Activated naive CD8-positive, alpha-beta T cell (primary cell): ENCODE measurements around the gene ADCYAP1.
A peak's percentile ranks its signal among the peaks of the same experiment; 100 is the strongest.
"Not testable (repeated sequence)": the region's sequence is repeated elsewhere in the genome, so short reads cannot be mapped to it uniquely, and the experiment has no call there.

Experiments
- H3K27ac Mint-ChIP-seq: one replicate; pipeline ENCODE4 v1.8.0; 2021; ENCODE audit warnings: mixed read lengths
- H3K27me3 Mint-ChIP-seq: one replicate; pipeline ENCODE4 v1.8.0; 2021; ENCODE audit warnings: mixed read lengths
- H3K36me3 Mint-ChIP-seq: one replicate; pipeline ENCODE4 v1.8.0; 2021; ENCODE audit warnings: mixed read lengths
- H3K4me1 Mint-ChIP-seq: one replicate; pipeline ENCODE4 v1.8.0; 2021; ENCODE audit warnings: low read depth, mixed read lengths
- H3K4me3 Mint-ChIP-seq: one replicate; pipeline ENCODE4 v1.8.0; 2021; ENCODE audit warnings: mild to moderate bottlenecking, mixed read lengths
- H3K9me3 Mint-ChIP-seq: one replicate; pipeline ENCODE4 v1.8.0; 2021; ENCODE audit warnings: low read depth, mixed read lengths

Gene ADCYAP1

GRCh38 chr18:904218-905090, at the start of gene ADCYAP1:
Gene ADCYAP1, plus strand, starts transcription at chr18:904871. Its CDS starts 516 bp downstream, at chr18:905387.
- Mint-ChIP-seq H3K4me1 (peaks cover 25% of the 10 kb centered on the region), H3K9me3 (peaks cover 3% of the 10 kb centered on the region), H3K4me3 (no peak within 1 kb of the TSS), H3K27ac (no peak within 1 kb of the TSS), H3K36me3 (no peaks in the 10 kb centered on the region), H3K27me3 (peaks cover 48% of the 10 kb centered on the region)

DNA sequence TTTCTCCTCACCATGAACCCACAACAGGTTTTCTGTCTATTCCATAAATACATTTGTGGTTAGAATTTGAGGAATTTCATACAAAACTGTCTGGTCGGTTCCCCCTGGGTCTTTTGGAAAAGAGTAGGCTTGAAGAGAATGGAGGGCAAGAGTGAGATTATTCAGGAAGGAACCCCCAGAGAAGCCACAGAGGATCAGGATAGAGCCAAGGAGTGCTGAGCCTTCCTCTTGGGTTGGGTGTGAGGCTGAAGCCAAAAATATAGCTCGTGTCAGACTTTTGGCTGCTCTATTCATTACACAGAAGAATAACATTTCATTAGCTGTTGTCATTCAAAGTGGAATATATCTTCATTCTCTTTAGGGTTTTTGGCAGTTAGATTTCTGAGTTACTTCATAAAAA, 46.7 kb upstream of the ADCYAP1 start:
- Mint-ChIP-seq H3K36me3 (no peaks in the 10 kb centered on the region), H3K27ac (no peak overlapping the region), H3K4me3 (no peak overlapping the region), H3K27me3 (peaks cover 1% of the 10 kb centered on the region), H3K4me1 (no peaks in the 10 kb centered on the region), H3K9me3 (no peaks in the 10 kb centered on the region)

DNA sequence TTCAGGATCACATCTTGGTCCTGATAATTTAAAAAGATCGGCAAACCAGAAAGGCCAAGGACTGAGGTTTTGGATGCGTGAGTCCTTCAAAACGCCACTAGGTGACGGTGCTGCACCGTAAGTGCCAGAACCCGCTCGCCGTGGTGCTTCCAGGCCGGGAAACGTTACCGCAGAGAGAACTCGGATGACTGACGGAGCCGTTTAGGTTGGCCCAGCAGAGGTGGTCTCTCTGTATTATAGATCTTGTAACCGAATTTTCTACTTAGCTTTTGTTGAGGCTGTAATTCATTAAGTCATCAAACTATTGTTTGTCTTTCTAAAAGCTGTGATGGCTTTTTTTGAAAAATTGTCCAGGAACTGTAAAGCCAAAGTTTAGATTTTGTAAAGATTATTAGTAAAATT, 39.8 kb upstream of the ADCYAP1 start:
- no peaks in the 10 kb centered on the region for H3K9me3 Mint-ChIP-seq
- peaks cover 5% of the 10 kb centered on the region for H3K4me1 Mint-ChIP-seq
- H3K4me3 Mint-ChIP-seq = no peak overlapping the region

DNA sequence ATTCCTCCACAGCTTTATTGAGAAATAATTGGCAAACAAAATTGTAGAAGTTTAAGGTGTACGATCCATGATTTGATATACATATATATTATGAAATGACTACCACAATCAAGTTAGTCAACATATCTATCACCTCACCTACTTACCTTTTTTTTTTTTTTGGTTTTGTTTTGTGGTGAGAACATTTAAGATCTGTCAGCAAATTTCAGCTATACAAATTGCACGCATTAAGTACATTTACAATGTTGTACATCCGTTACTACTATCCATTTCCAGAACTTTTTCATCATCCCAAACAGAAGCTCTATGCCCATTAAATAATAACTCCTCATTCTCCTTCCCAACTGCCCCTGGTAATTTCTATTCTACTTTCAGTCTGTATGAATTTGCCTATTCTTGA, 37.4 kb upstream of the ADCYAP1 start:
- peaks cover 16% of the 10 kb centered on the region for H3K27me3 Mint-ChIP-seq
- peaks cover 4% of the 10 kb centered on the region for H3K36me3 Mint-ChIP-seq
- H3K4me1 Mint-ChIP-seq = peaks cover 5% of the 10 kb centered on the region
- H3K9me3 Mint-ChIP-seq = no peaks in the 10 kb centered on the region
- no peak overlapping the region for H3K4me3 Mint-ChIP-seq
- no peak overlapping the region for H3K27ac Mint-ChIP-seq

More for the DNA sequence above, 39.8 kb upstream of the ADCYAP1 start:
- Mint-ChIP-seq H3K36me3 (no peaks in the 10 kb centered on the region), H3K27me3 (peaks cover 16% of the 10 kb centered on the region), H3K27ac (no peak overlapping the region)

DNA sequence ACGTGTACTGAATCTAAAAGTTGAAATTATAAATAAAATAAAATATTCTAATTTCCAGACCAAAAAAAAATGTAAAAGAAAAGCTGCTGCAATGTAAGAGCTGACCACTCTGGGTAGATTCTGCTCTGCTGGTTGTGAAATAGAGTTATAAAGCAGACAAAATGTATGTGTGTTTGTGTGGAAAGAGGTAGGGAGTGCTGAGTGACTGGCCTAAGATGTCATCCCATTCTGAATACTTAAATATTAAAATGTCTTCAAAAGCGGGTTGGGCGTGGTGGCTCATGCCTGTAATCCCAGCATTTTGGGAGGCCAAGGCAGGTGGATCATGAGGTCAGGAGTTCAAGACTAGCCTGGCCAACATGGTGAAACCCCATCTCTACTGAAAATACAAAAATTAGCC, 31.2 kb upstream of the ADCYAP1 start:
- H3K27me3 Mint-ChIP-seq, H3K9me3 Mint-ChIP-seq, H3K36me3 Mint-ChIP-seq, H3K27ac Mint-ChIP-seq: not testable (repeated sequence)
- Mint-ChIP-seq H3K4me3 (peak overlapping the region; percentile 59), H3K4me1 (peaks cover 17% of the 10 kb centered on the region)

DNA sequence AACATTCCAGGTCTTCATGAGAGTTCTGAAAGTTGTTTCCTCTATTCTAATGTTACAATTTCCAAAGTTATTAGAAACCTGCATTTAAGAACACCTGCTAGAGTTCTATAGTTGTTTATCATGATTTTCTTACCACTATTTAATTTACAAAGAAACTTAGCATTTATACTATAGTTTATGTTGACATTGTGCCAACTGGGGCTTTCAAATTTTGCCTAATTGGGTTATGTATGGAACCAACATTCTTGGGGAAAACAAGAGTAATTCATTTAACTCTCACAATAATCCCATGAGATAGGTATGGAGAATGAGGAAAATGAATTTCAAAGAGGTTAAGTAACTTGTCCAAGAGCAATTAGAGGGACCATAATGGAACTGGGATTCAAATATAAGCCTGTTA, 28.8 kb upstream of the ADCYAP1 start:
- H3K4me1 Mint-ChIP-seq = peaks cover 17% of the 10 kb centered on the region
- H3K4me3 Mint-ChIP-seq = no peak overlapping the region
- peaks cover 1% of the 10 kb centered on the region for H3K27me3 Mint-ChIP-seq
- peaks cover 4% of the 10 kb centered on the region for H3K9me3 Mint-ChIP-seq
- no peak overlapping the region for H3K27ac Mint-ChIP-seq
- H3K36me3 Mint-ChIP-seq = peaks cover 4% of the 10 kb centered on the region

DNA sequence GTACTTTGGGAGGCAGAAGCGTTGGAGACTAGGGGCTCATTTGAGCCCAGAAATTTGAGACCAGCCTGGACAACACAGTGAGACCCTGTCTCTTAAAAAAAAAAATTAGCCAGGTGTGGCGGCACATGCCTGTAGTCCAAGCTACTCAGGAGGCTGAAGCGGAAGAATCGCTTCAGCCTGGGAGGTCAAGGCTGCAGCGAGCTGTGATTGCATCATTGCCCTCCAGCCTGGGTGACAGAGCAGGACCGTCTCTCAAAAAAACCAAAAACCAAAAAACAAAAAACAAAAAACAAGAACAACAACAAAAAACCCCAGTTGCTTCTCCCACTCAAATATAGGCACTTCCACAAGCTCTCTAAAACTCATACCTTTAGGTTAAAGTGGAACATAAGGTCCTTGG, 27.4 kb upstream of the ADCYAP1 start:
- H3K36me3 Mint-ChIP-seq = no peaks in the 10 kb centered on the region
- H3K4me1 Mint-ChIP-seq = peaks cover 17% of the 10 kb centered on the region
- peaks cover 3% of the 10 kb centered on the region for H3K27me3 Mint-ChIP-seq
- H3K9me3 Mint-ChIP-seq = peaks cover 4% of the 10 kb centered on the region
- H3K27ac Mint-ChIP-seq = no peak overlapping the region
- no peak overlapping the region for H3K4me3 Mint-ChIP-seq

DNA sequence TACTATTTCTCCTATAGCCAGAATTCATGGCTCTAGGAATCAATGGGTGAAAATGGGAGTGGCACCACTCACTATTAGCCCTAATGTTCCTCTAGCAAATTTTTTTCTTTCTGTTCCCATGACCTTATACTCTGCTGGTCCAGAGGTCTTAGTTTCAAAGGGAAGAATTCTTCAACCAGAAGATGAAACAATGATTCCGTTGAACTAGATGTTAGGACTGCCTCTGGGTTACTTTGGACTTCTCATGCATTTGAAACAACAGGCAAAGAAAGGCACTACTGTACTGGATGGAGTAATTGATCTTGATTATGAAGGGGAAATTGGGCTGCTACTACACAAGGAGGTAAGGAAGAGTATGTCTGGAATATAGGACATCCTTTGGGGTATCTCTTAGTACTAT, 18.6 kb upstream of the ADCYAP1 start:
- H3K27me3 Mint-ChIP-seq = peaks cover 8% of the 10 kb centered on the region
- peaks cover 7% of the 10 kb centered on the region for H3K9me3 Mint-ChIP-seq
- no peaks in the 10 kb centered on the region for H3K36me3 Mint-ChIP-seq
- H3K27ac Mint-ChIP-seq = no peak overlapping the region
- H3K4me1 Mint-ChIP-seq = no peaks in the 10 kb centered on the region
- H3K4me3 Mint-ChIP-seq = no peak overlapping the region

- no peaks in the 10 kb centered on the region for H3K4me1 Mint-ChIP-seq
- no peaks in the 10 kb centered on the region for H3K36me3 Mint-ChIP-seq
- no peak overlapping the region for H3K27ac Mint-ChIP-seq
- H3K27me3 Mint-ChIP-seq = peaks cover 10% of the 10 kb centered on the region
- H3K4me3 Mint-ChIP-seq = no peak overlapping the region
- H3K9me3 Mint-ChIP-seq = peaks cover 7% of the 10 kb centered on the region
Observed at GRCh38 chr18:887716-888115, 17.0 kb upstream of the ADCYAP1 start.

DNA sequence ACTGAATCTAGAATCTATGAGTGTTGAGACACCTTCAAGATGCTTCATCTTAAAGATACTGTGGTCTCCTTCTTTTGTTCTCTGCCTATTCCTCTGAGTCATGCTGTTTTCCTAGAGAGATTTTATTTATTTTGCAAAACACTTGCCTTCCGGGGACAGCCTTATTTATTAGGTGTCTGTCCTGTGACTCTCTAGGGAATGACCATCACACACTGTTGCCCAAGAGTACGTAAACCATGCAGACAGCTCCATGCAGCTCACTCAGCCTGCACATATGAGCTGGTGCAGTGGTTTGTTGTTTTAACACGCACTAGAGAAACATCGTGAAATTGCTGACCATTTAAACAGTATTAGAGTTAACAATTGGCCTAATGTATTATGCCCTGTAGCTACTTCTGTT, 12.4 kb upstream of the ADCYAP1 start:
- peaks cover 17% of the 10 kb centered on the region for H3K27me3 Mint-ChIP-seq
- H3K27ac Mint-ChIP-seq = no peak overlapping the region
- H3K4me3 Mint-ChIP-seq = no peak overlapping the region
- peaks cover 7% of the 10 kb centered on the region for H3K9me3 Mint-ChIP-seq
- H3K4me1 Mint-ChIP-seq = no peaks in the 10 kb centered on the region
- H3K36me3 Mint-ChIP-seq = no peaks in the 10 kb centered on the region

- H3K4me1 Mint-ChIP-seq = no peaks in the 10 kb centered on the region
- no peak overlapping the region for H3K27ac Mint-ChIP-seq
- H3K9me3 Mint-ChIP-seq = no peaks in the 10 kb centered on the region
- H3K27me3 Mint-ChIP-seq = peaks cover 27% of the 10 kb centered on the region
- H3K4me3 Mint-ChIP-seq = no peak overlapping the region
- no peaks in the 10 kb centered on the region for H3K36me3 Mint-ChIP-seq
Observed at GRCh38 chr18:896315-896714, 8.4 kb upstream of the ADCYAP1 start.

- no peak overlapping the region for H3K4me3 Mint-ChIP-seq
- peaks cover 47% of the 10 kb centered on the region for H3K27me3 Mint-ChIP-seq
- peaks cover 15% of the 10 kb centered on the region for H3K4me1 Mint-ChIP-seq
- no peak overlapping the region for H3K27ac Mint-ChIP-seq
- H3K9me3 Mint-ChIP-seq = peaks cover 3% of the 10 kb centered on the region
- no peaks in the 10 kb centered on the region for H3K36me3 Mint-ChIP-seq
Observed at GRCh38 chr18:901761-902160, 2.9 kb upstream of the ADCYAP1 start.

DNA sequence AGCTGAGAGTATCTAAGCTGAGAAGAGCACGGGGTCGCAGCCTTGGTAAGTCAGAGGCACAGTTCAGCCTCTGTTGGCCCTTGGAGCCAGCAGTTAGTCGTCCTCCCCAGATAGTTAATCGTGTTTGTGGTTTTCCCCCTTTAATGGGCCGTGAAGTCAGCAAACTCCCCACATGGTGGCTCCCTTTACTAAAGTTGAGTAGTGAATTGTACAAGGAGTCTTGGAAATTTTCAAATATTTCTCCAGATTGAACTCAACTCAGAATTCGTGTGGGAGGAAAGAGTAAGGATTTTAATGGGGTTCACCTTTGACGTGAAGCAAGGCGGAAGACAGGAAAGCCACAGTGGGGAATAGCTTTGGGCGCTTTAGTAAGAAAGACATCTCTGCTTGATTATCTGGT, 2.4 kb upstream of the ADCYAP1 start:
- Mint-ChIP-seq H3K27ac (no peak overlapping the region), H3K27me3 (peaks cover 47% of the 10 kb centered on the region), H3K36me3 (no peaks in the 10 kb centered on the region), H3K9me3 (peaks cover 3% of the 10 kb centered on the region), H3K4me3 (no peak overlapping the region), H3K4me1 (peaks cover 17% of the 10 kb centered on the region)

- Mint-ChIP-seq H3K4me3 (no peak overlapping the region), H3K27ac (no peak overlapping the region), H3K4me1 (peaks cover 23% of the 10 kb centered on the region), H3K27me3 (peaks cover 47% of the 10 kb centered on the region), H3K9me3 (peaks cover 3% of the 10 kb centered on the region), H3K36me3 (no peaks in the 10 kb centered on the region)
Observed at GRCh38 chr18:903701-904100, 970 bp upstream of the ADCYAP1 start.

- H3K4me3 Mint-ChIP-seq = no peak overlapping the region
Observed at GRCh38 chr18:905307-905947, 756 bp downstream of the ADCYAP1 start.

More at GRCh38 chr18:905307-905947, 756 bp downstream of the ADCYAP1 start:
- Mint-ChIP-seq H3K27me3 (peaks cover 46% of the 10 kb centered on the region), H3K9me3 (peaks cover 3% of the 10 kb centered on the region), H3K27ac (no peak overlapping the region), H3K4me1 (peaks cover 25% of the 10 kb centered on the region), H3K36me3 (no peaks in the 10 kb centered on the region)
